LNCaP clone FGC (cell line): ENCODE data around the gene LAMP2.

Experiments used
- DNase-seq: peaks from one replicate; pipeline ENCODE4 v3.0.0-alpha.2; 2011; ENCODE audit warnings: low read depth
- H3K4me3 ChIP-seq: 2 replicates; pipeline ENCODE4 v1.5.1; 2011; ENCODE audit warnings: mild to moderate bottlenecking, low read depth, low read length, control low read depth
- CTCF ChIP-seq: IDR thresholded peaks from 2 replicates; pipeline ENCODE4 v1.5.1; 2012; ENCODE audit warnings: mild to moderate bottlenecking; ENCODE audit not compliant: control insufficient read depth, insufficient read depth; ENCODE audit errors: extremely low read depth

Gene LAMP2

DNA sequence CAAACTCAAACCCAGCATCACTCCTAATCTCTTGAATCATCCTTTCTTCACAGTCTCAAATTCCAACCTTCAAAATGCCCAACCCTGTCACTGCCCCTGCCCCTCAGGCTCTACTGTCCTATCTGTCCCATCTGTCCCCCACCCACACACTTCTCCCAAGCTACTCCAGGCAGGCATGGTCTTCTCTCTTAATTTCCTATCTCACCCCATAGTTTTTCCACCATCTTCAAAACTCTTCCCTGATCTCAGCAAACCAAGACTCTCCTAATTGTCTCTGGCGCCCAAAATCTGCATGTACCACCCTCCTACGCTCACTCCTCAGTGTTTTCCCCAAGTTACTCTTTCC is 644 bp downstream of the LAMP2 start:
- DNase-seq: no peak
- TF ChIP-seq CTCF: no peak
- H3K4me3 ChIP-seq: peak overlapping the region; percentile 66

DNA sequence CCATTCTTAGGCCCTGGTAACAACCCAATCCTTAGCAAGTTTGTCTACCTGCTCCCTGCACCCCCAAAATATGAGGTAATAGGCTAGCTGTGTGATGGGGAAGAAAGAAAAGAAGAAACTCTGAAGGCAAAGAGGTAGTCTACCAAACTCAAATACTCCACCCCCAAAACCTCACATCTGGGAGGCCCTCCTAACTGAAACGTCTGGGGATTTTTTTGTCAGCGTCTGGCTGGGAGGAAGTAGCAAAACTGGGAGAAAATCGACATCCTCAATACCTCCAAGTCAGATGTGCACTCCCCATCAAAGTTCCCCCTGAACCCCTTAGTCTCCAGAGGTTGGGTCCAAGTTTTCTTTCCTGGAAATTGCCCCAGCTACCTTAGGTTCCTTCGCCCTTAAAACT is 1.0 kb downstream of the LAMP2 start:
- DNase-seq: no peak
- TF ChIP-seq CTCF: no peak
- H3K4me3 ChIP-seq: peak overlapping the region; percentile 66

DNA sequence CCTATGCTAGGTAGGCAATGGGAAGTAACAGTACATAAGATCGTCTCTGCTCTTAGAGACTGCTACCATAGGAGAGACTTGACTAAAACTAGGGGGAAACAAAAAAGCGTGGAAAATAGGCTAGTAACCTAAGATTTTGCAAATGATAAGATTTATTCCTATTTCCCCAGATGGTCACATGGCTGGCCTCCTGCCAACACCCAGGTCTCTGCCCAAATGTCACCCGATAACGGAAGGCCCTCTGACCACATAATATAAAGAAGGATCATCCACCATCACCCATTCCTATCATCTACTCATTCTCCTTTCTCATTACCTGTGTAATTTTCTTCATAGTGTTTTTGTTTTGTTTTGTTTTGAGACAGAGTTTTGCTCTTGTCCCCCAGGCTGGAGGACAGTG is 4.7 kb downstream of the LAMP2 start:
- no peak for TF ChIP-seq CTCF
- no peak for DNase-seq
- H3K4me3 ChIP-seq: no peak overlapping the region

DNA sequence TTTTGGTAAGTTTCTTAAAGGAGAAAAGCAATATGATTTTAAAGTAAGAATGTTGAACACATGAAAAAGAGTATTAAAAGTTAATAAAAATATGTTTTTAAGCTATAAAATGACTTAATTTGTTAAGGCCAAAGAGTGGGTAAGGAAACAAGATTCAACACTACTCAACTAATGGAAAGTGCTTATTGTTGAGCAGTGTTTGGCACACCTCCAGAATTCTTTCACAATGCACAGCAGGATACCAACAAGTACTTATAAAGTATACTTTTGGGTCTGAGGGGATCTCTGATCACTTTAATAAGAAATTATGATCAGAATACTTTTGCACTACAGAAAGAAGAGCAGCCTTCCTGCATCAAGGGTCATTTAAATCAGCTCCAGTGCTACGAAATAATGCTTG is 5.9 kb downstream of the LAMP2 start:
- DNase-seq: peak; percentile 45
- no peak for TF ChIP-seq CTCF
- H3K4me3 ChIP-seq: no peak overlapping the region

- H3K4me3 ChIP-seq: no peak overlapping the region
- no peak for DNase-seq
- no peak for TF ChIP-seq CTCF
These were observed 6.7 kb downstream of the LAMP2 start for GRCh38 chrX:120462370-120462769.

- no peak overlapping the region for H3K4me3 ChIP-seq
- no peak for TF ChIP-seq CTCF
- DNase-seq: no peak
These were observed 9.8 kb downstream of the LAMP2 start for GRCh38 chrX:120459309-120459708.

DNA sequence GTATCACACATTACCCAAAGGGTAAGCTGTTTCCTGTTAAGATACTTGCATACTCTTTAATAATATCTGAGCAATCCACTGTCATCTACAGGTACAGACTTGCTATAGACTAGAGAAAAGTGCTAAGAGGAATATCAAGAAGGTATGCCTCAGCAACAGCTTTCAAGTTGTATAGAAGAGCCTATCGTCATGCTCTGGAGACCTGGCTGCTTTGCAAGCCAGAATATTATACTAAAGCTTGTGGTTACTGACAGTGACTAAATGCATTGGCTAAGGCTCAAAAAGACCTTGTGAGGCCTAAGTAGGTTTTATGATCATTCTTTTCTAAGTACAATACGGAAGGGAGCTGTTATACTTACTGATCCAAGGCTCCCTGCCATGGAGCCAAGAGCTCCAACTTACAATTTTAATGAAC is 11.3 kb downstream of the LAMP2 start:
- TF ChIP-seq CTCF: no peak
- H3K4me3 ChIP-seq: no peak overlapping the region
- DNase-seq: no peak
